ENCODE measurements around the gene R3HDM2. TPM values are rescaled to one million over a fixed set of nuclear protein-coding genes. Genes with fewer than 3 reads are reported as not detected.

Gene R3HDM2
- polyA plus RNA-seq, 1 experiment, result 20.0 TPM

GRCh38 chr12:57210461-57210860 is 220.4 kb downstream of the R3HDM2 start:
- Histone ChIP-seq H3K27me3 (ENCODE audit: control insufficient read depth, insufficient read depth, low read length) (peaks cover 11% of the 10 kb centered on the region), H3K4me3 (ENCODE audit: low read depth, low read length) (no peak overlapping the region), H3K9me3 (ENCODE audit: control insufficient read depth, insufficient read depth, low read length) (no peaks in the 10 kb centered on the region; the same call in 1 of the 2 replicates), H3K27ac (ENCODE audit: low read depth, low read length) (no peak overlapping the region)
- POLR2A ChIA-PET, result no interaction called here
- CTCF ChIA-PET, result interaction anchor here (0.6 to 1.0 kb wide), 2 partner anchors 29 to 90 kb away, joined by 3 read pairs; no protein-coding TSS in a partner anchor
- DNase-seq (ENCODE audit: low read depth, low spot score), result no peak
- TF ChIP-seq, protein P1, sequence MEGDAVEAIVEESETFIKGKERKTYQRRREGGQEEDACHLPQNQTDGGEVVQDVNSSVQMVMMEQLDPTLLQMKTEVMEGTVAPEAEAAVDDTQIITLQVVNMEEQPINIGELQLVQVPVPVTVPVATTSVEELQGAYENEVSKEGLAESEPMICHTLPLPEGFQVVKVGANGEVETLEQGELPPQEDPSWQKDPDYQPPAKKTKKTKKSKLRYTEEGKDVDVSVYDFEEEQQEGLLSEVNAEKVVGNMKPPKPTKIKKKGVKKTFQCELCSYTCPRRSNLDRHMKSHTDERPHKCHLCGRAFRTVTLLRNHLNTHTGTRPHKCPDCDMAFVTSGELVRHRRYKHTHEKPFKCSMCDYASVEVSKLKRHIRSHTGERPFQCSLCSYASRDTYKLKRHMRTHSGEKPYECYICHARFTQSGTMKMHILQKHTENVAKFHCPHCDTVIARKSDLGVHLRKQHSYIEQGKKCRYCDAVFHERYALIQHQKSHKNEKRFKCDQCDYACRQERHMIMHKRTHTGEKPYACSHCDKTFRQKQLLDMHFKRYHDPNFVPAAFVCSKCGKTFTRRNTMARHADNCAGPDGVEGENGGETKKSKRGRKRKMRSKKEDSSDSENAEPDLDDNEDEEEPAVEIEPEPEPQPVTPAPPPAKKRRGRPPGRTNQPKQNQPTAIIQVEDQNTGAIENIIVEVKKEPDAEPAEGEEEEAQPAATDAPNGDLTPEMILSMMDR (IDR thresholded peaks at IDR 0.05; ENCODE audit: low read depth, low read length), result no peak

- no peaks in the 10 kb centered on the region; the same call in 1 of the 2 replicates for H3K9me3 ChIP-seq (ENCODE audit: control insufficient read depth, insufficient read depth, low read length)
- peaks cover 6% of the 10 kb centered on the region for H3K27me3 ChIP-seq (ENCODE audit: control insufficient read depth, insufficient read depth, low read length)
- H3K4me3 ChIP-seq (ENCODE audit: low read depth, low read length), result no peak overlapping the region
- no peak overlapping the region for H3K27ac ChIP-seq (ENCODE audit: low read depth, low read length)
- DNase-seq (ENCODE audit: low read depth, low spot score), result no peak
- CTCF ChIA-PET, result no interaction called here
- TF ChIP-seq, protein P1 (IDR thresholded peaks at IDR 0.05; ENCODE audit: low read depth, low read length), result no peak
- POLR2A ChIA-PET, result no interaction called here
Observed at GRCh38 chr12:57209916-57210315, 220.9 kb downstream of the R3HDM2 start.

DNA sequence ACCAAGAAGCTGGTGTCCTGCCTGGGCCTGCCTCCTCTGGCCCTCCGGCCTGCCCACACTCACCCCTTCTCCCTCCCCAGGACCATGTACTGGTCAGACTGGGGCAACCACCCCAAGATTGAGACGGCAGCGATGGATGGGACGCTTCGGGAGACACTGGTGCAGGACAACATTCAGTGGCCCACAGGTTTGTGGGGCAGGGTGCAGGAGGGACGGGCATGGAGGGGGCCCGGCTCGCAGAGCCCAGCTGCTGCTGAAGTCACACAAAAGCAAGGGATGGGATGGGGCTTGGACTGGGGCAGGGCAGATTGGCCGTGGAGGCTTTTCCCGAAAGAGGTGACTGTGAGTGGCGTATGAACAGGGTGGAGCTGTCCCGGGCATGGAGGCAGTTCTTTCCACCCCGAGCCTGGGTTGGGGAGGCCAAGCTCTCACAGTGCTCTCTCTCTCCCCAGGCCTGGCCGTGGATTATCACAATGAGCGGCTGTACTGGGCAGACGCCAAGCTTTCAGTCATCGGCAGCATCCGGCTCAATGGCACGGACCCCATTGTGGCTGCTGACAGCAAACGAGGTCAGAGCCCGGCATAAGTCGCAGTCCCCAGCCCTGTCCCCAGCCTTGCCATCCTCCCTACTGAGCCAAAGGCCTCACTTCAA is 222.1 kb downstream of the R3HDM2 start:
- ChIA-PET CTCF (no interaction called here), POLR2A (no interaction called here)
- H3K27me3 ChIP-seq (ENCODE audit: control insufficient read depth, insufficient read depth, low read length), result peaks cover 1% of the 10 kb centered on the region
- TF ChIP-seq, protein P1 (IDR thresholded peaks at IDR 0.05; ENCODE audit: low read depth, low read length), result no peak
- H3K27ac ChIP-seq (ENCODE audit: low read depth, low read length), result no peak overlapping the region
- H3K4me3 ChIP-seq (ENCODE audit: low read depth, low read length), result no peak overlapping the region
- no peak for DNase-seq (ENCODE audit: low read depth, low spot score)
- H3K9me3 ChIP-seq (ENCODE audit: control insufficient read depth, insufficient read depth, low read length), result no peaks in the 10 kb centered on the region; the same call in 1 of the 2 replicates

- H3K27ac ChIP-seq (ENCODE audit: low read depth, low read length), result peak overlapping the region; percentile 2
- TF ChIP-seq, protein P1 (IDR thresholded peaks at IDR 0.05; ENCODE audit: low read depth, low read length), result no peak
- DNase-seq (ENCODE audit: low read depth, low spot score), result no peak
- ChIA-PET POLR2A (no interaction called here), CTCF (no interaction called here)
- H3K27me3 ChIP-seq (ENCODE audit: control insufficient read depth, insufficient read depth, low read length), result no peaks in the 10 kb centered on the region
- no peaks in the 10 kb centered on the region; the same call in 1 of the 2 replicates for H3K9me3 ChIP-seq (ENCODE audit: control insufficient read depth, insufficient read depth, low read length)
- H3K4me3 ChIP-seq (ENCODE audit: low read depth, low read length), result no peak overlapping the region
Observed at GRCh38 chr12:57207731-57208630, 222.9 kb downstream of the R3HDM2 start.

- CTCF ChIA-PET, result no interaction called here
- DNase-seq (ENCODE audit: low read depth, low spot score), result no peak
- POLR2A ChIA-PET, result no interaction called here
Observed at GRCh38 chr12:57205931-57206330, 224.9 kb downstream of the R3HDM2 start.

More at GRCh38 chr12:57205931-57206330, 224.9 kb downstream of the R3HDM2 start:
- TF ChIP-seq, protein P1 (IDR thresholded peaks at IDR 0.05; ENCODE audit: low read depth, low read length), result no peak
- no peaks in the 10 kb centered on the region for H3K27me3 ChIP-seq (ENCODE audit: control insufficient read depth, insufficient read depth, low read length)
- no peak overlapping the region for H3K4me3 ChIP-seq (ENCODE audit: low read depth, low read length)
- H3K27ac ChIP-seq (ENCODE audit: low read depth, low read length), result no peak overlapping the region
- no peaks in the 10 kb centered on the region; the same call in 1 of the 2 replicates for H3K9me3 ChIP-seq (ENCODE audit: control insufficient read depth, insufficient read depth, low read length)
